ENCODE data around the gene TMEM232.

The TMEM232 gene

DNA sequence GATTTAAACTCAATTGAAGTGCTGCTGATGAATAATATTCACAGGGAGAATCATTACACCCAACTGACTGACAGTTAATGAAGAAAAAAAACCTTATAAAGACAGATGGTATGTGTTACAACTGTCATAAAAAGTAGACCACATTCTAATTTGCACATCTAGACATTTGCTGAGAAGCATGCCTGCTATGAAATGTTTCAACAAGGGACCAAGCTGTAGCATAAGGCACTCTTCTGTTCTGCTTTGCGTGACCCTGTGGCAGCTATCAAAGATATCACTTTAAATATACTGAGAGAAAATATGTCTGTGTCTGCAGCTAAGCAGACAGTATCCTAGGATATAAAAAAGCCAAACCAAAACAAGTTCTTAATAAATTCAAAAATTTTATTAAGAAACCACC lies 153.7 kb downstream of the TMEM232 start:
- H3K4me3 ChIP-seq (replicated peaks; ENCODE audit: low read depth, low read length): no peak overlapping the region
- no peak for DNase-seq (ENCODE audit: extremely low read depth, insufficient read length)
- H3K27me3 ChIP-seq (replicated peaks; ENCODE audit: control insufficient read depth, insufficient read depth, low read length): no peaks in the 10 kb centered on the region
- TF ChIP-seq, protein P1, sequence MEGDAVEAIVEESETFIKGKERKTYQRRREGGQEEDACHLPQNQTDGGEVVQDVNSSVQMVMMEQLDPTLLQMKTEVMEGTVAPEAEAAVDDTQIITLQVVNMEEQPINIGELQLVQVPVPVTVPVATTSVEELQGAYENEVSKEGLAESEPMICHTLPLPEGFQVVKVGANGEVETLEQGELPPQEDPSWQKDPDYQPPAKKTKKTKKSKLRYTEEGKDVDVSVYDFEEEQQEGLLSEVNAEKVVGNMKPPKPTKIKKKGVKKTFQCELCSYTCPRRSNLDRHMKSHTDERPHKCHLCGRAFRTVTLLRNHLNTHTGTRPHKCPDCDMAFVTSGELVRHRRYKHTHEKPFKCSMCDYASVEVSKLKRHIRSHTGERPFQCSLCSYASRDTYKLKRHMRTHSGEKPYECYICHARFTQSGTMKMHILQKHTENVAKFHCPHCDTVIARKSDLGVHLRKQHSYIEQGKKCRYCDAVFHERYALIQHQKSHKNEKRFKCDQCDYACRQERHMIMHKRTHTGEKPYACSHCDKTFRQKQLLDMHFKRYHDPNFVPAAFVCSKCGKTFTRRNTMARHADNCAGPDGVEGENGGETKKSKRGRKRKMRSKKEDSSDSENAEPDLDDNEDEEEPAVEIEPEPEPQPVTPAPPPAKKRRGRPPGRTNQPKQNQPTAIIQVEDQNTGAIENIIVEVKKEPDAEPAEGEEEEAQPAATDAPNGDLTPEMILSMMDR (IDR thresholded peaks at IDR 0.05; ENCODE audit: insufficient read depth, low read length, poor library complexity, severe bottlenecking): no peak
- no peaks in the 10 kb centered on the region for H3K36me3 ChIP-seq (ENCODE audit: control insufficient read depth, insufficient read depth, low read length)

- Histone ChIP-seq H3K4me3 (replicated peaks; ENCODE audit: low read depth, low read length) (no peak overlapping the region), H3K36me3 (ENCODE audit: control insufficient read depth, insufficient read depth, low read length) (no peaks in the 10 kb centered on the region), H3K27me3 (replicated peaks; ENCODE audit: control insufficient read depth, insufficient read depth, low read length) (no peaks in the 10 kb centered on the region)
- DNase-seq (ENCODE audit: extremely low read depth, insufficient read length): no peak
- TF ChIP-seq, protein P1 (IDR thresholded peaks at IDR 0.05; ENCODE audit: insufficient read depth, low read length, poor library complexity, severe bottlenecking): no peak
Observed at GRCh38 chr5:110562191-110562590, 164.3 kb downstream of the TMEM232 start.

- Histone ChIP-seq H3K36me3 (ENCODE audit: control insufficient read depth, insufficient read depth, low read length) (no peaks in the 10 kb centered on the region), H3K27me3 (replicated peaks; ENCODE audit: control insufficient read depth, insufficient read depth, low read length) (no peaks in the 10 kb centered on the region), H3K4me3 (replicated peaks; ENCODE audit: low read depth, low read length) (no peak overlapping the region)
- TF ChIP-seq, protein P1 (IDR thresholded peaks at IDR 0.05; ENCODE audit: insufficient read depth, low read length, poor library complexity, severe bottlenecking): no peak
- DNase-seq (ENCODE audit: extremely low read depth, insufficient read length): no peak
Observed at GRCh38 chr5:110561510-110561909, 165.0 kb downstream of the TMEM232 start.

- no peaks in the 10 kb centered on the region for H3K36me3 ChIP-seq (ENCODE audit: control insufficient read depth, insufficient read depth, low read length)
- DNase-seq (ENCODE audit: extremely low read depth, insufficient read length): no peak
- no peaks in the 10 kb centered on the region for H3K27me3 ChIP-seq (replicated peaks; ENCODE audit: control insufficient read depth, insufficient read depth, low read length)
- TF ChIP-seq, protein P1 (IDR thresholded peaks at IDR 0.05; ENCODE audit: insufficient read depth, low read length, poor library complexity, severe bottlenecking): no peak
- no peak overlapping the region for H3K4me3 ChIP-seq (replicated peaks; ENCODE audit: low read depth, low read length)
Observed at GRCh38 chr5:110549301-110549700, 177.2 kb downstream of the TMEM232 start.

GRCh38 chr5:110548171-110548570 lies 178.3 kb downstream of the TMEM232 start:
- no peaks in the 10 kb centered on the region for H3K36me3 ChIP-seq (ENCODE audit: control insufficient read depth, insufficient read depth, low read length)
- H3K4me3 ChIP-seq (replicated peaks; ENCODE audit: low read depth, low read length): no peak overlapping the region
- H3K27me3 ChIP-seq (replicated peaks; ENCODE audit: control insufficient read depth, insufficient read depth, low read length): no peaks in the 10 kb centered on the region
- DNase-seq (ENCODE audit: extremely low read depth, insufficient read length): no peak
- TF ChIP-seq, protein P1 (IDR thresholded peaks at IDR 0.05; ENCODE audit: insufficient read depth, low read length, poor library complexity, severe bottlenecking): no peak

- DNase-seq (ENCODE audit: extremely low read depth, insufficient read length): no peak
- Histone ChIP-seq H3K27me3 (replicated peaks; ENCODE audit: control insufficient read depth, insufficient read depth, low read length) (no peaks in the 10 kb centered on the region), H3K4me3 (replicated peaks; ENCODE audit: low read depth, low read length) (no peak overlapping the region), H3K36me3 (ENCODE audit: control insufficient read depth, insufficient read depth, low read length) (no peaks in the 10 kb centered on the region)
- TF ChIP-seq, protein P1 (IDR thresholded peaks at IDR 0.05; ENCODE audit: insufficient read depth, low read length, poor library complexity, severe bottlenecking): no peak
Observed at GRCh38 chr5:110547495-110547894, 179.0 kb downstream of the TMEM232 start.
